Smooth muscle cell of the brain vasculature (primary cell): ENCODE data around the gene FMNL3.

ENCODE experiments used
- DNase-seq: peaks from one replicate; pipeline ENCODE4 v3.0.0-alpha.2; 2012; ENCODE audit warnings: low read depth, low spot score

The FMNL3 gene

GRCh38 chr12:49604856-49605255 lies 102.3 kb downstream of the FMNL3 start:
- DNase-seq = no peak

- no peak for DNase-seq
Measured at GRCh38 chr12:49603721-49604120, 103.5 kb downstream of the FMNL3 start.

GRCh38 chr12:49599961-49600360 lies 107.2 kb downstream of the FMNL3 start:
- no peak for DNase-seq

- DNase-seq = no peak
Measured at GRCh38 chr12:49598527-49598926, 108.7 kb downstream of the FMNL3 start.

- no peak for DNase-seq
Measured at GRCh38 chr12:49588721-49589516, 118.3 kb downstream of the FMNL3 start.

GRCh38 chr12:49588281-49588680 lies 118.9 kb downstream of the FMNL3 start:
- DNase-seq = no peak

- no peak for DNase-seq
Measured at GRCh38 chr12:49587174-49587908, 119.9 kb downstream of the FMNL3 start.
